H1 (cell line): Measurements from ENCODE around the gene TCHH. TPM values are rescaled to one million over a fixed set of nuclear protein-coding genes. Genes with fewer than 3 reads are reported as not detected.

Experiments used
- CTCF ChIA-PET: fragments of 300-600 bp; sonication (Branson Sonifier 250); formaldehyde crosslinking; loops from one replicate; lab custom pipeline; 2021; ENCODE audit not compliant: partially characterized antibody; lab: Charles Lee
- POLR2A ChIA-PET: fragments of 300-600 bp; sonication (Branson Sonifier 250); formaldehyde crosslinking; loops from one replicate; lab custom pipeline; 2021; ENCODE audit warnings: inconsistent platforms; ENCODE audit not compliant: partially characterized antibody; lab: Charles Lee
- DNase-seq, 2 experiments: peaks; one replicate each; pipeline versions ENCODE4 v3.0.0 to v3.0.0-alpha.2; 2010 to 2022; ENCODE audit warnings: low spot score in 2 of 2, low read depth in 1 of 2, mixed read lengths in 1 of 2
- FAIRE-seq: peaks from 2 replicates; lab custom pipeline; 2011; peaks lifted over from hg19 to GRCh38; lab: Jason Lieb, UNC
- H2AFZ ChIP-seq: 2 replicates; pipeline ENCODE4 v1.8.1; 2012; ENCODE audit warnings: low read length, inconsistent platforms
- H2AK5ac ChIP-seq: 2 replicates; pipeline ENCODE4 v1.6.1; 2013; ENCODE audit warnings: low read depth, low read length
- H2BK120ac ChIP-seq: replicated peaks from 2 replicates; pipeline ENCODE3; 2013; ENCODE audit warnings: low read depth, low read length, inconsistent platforms
- H2BK12ac ChIP-seq: 2 replicates; pipeline ENCODE4 v1.6.1; 2013; ENCODE audit warnings: low read depth, low read length
- H2BK15ac ChIP-seq: 2 replicates; pipeline ENCODE4 v1.6.1; 2013; ENCODE audit warnings: low read length
- H2BK20ac ChIP-seq: 2 replicates; pipeline ENCODE4 v1.6.1; 2013; ENCODE audit warnings: low read length
- H2BK5ac ChIP-seq: 2 replicates; pipeline ENCODE4 v1.6.1; 2013; ENCODE audit warnings: low read depth, low read length
- H3K14ac ChIP-seq: 2 replicates; pipeline ENCODE4 v1.6.1; 2013; ENCODE audit warnings: inconsistent platforms; ENCODE audit not compliant: insufficient read length
- H3K18ac ChIP-seq: 2 replicates; pipeline ENCODE4 v1.6.1; 2013; ENCODE audit warnings: low read length; ENCODE audit errors: extremely low read depth
- H3K23ac ChIP-seq: 2 replicates; pipeline ENCODE4 v1.6.1; 2013; ENCODE audit warnings: inconsistent platforms; ENCODE audit not compliant: insufficient read length
- H3K23me2 ChIP-seq: 2 replicates; pipeline ENCODE4 v1.6.1; 2013; ENCODE audit warnings: low read depth, low read length
- H3K27ac ChIP-seq: 2 replicates; pipeline ENCODE4 v1.6.1; 2011; ENCODE audit warnings: low read depth, low read length, inconsistent platforms
- H3K27me3 ChIP-seq, 4 experiments: replicated peaks in 1 of 4; 1 replicate in 1 of 4; 2 replicates in 3 of 4; pipeline versions ENCODE4 v1.6.1 to v1.8.1; 2011 to 2013; ENCODE audit warnings: low read length in 3 of 4, mild to moderate bottlenecking in 3 of 4, inconsistent platforms in 2 of 4, mixed read lengths in 2 of 4, moderate library complexity in 1 of 4; ENCODE audit not compliant: control insufficient read depth in 3 of 4, insufficient read depth in 3 of 4; ENCODE audit errors: extremely low read depth in 1 of 4
- H3K36me3 ChIP-seq, 4 experiments: 2 replicates each; pipeline versions ENCODE4 v1.6.1 to v1.8.1; 2011 to 2013; ENCODE audit warnings: mild to moderate bottlenecking in 4 of 4, low read length in 3 of 4, moderate library complexity in 2 of 4, control low read depth in 1 of 4, inconsistent platforms in 1 of 4; ENCODE audit not compliant: insufficient read depth in 4 of 4, control insufficient read depth in 2 of 4
- H3K4ac ChIP-seq: replicated peaks from 2 replicates; pipeline ENCODE3; 2013; ENCODE audit warnings: low read length, low read depth, mixed read lengths, inconsistent platforms; ENCODE audit not compliant: insufficient read length
- H3K4me1 ChIP-seq, 4 experiments: replicated peaks in 1 of 4; 1 replicate in 1 of 4; 2 replicates in 3 of 4; pipeline versions ENCODE4 v1.6.1 to v1.8.1; 2011 to 2013; ENCODE audit warnings: low read length in 3 of 4, inconsistent platforms in 2 of 4, mixed read lengths in 1 of 4; ENCODE audit not compliant: insufficient read depth in 4 of 4, control insufficient read depth in 3 of 4
- H3K4me2 ChIP-seq, 2 experiments: 2 replicates each; pipeline versions ENCODE4 v1.6.1 to v1.8.1; 2011 to 2013; ENCODE audit warnings: low read depth in 2 of 2, low read length in 2 of 2, control low read depth in 1 of 2, inconsistent platforms in 1 of 2, mild to moderate bottlenecking in 1 of 2; ENCODE audit not compliant: insufficient read depth in 1 of 2
- H3K4me3 ChIP-seq, 4 experiments: fragments of 200-600, 300-600 bp in 1 of 4; sonication (generic), shearing (Covaris generic), sonication (Bioruptor Twin) in 1 of 4; 2 replicates each; pipeline versions ENCODE4 v1.5.1 to v1.8.1; 2011 to 2016; ENCODE audit warnings: low read length in 4 of 4, low read depth in 3 of 4, control low read depth in 2 of 4, inconsistent platforms in 2 of 4, mild to moderate bottlenecking in 2 of 4, mixed read lengths in 1 of 4, moderate library complexity in 1 of 4; ENCODE audit not compliant: insufficient read depth in 2 of 4; ENCODE audit errors: extremely low read depth in 1 of 4
- H3K56ac ChIP-seq: replicated peaks from 2 replicates; pipeline ENCODE3; 2013; ENCODE audit warnings: low read depth, mild to moderate bottlenecking, mixed read lengths, low read length, inconsistent platforms; ENCODE audit not compliant: insufficient read length
- H3K79me1 ChIP-seq: 2 replicates; pipeline ENCODE4 v1.6.1; 2013; ENCODE audit warnings: low read depth, low read length, control low read depth
- H3K79me2 ChIP-seq, 2 experiments: 2 replicates each; pipeline versions ENCODE4 v1.6.1 to v1.8.1; 2012 to 2013; ENCODE audit warnings: low read length in 2 of 2, mild to moderate bottlenecking in 2 of 2, inconsistent platforms in 1 of 2; ENCODE audit not compliant: insufficient read depth in 2 of 2, control insufficient read depth in 1 of 2
- H3K9ac ChIP-seq, 4 experiments: replicated peaks in 1 of 4; 1 replicate in 1 of 4; 2 replicates in 3 of 4; pipeline versions ENCODE4 v1.6.1 to v1.8.1; 2011 to 2013; ENCODE audit warnings: low read depth in 3 of 4, low read length in 3 of 4, control low read depth in 2 of 4, mild to moderate bottlenecking in 2 of 4, moderate library complexity in 2 of 4, inconsistent platforms in 1 of 4; ENCODE audit errors: extremely low read depth in 1 of 4
- H3K9me3 ChIP-seq, 2 experiments: 2 replicates each; pipeline versions ENCODE4 v1.6.1 to v1.8.1; 2012 to 2013; ENCODE audit warnings: mild to moderate bottlenecking in 2 of 2, moderate library complexity in 2 of 2, control low read depth in 1 of 2, inconsistent platforms in 1 of 2, low read depth in 1 of 2, low read length in 1 of 2, mixed read lengths in 1 of 2; ENCODE audit not compliant: insufficient read depth in 2 of 2
- H4K20me1 ChIP-seq, 2 experiments: replicated peaks in 1 of 2; 2 replicates each; pipeline versions ENCODE3 to v1.8.1; 2011 to 2013; ENCODE audit warnings: inconsistent platforms in 2 of 2, low read length in 2 of 2, mild to moderate bottlenecking in 1 of 2; ENCODE audit not compliant: insufficient read depth in 2 of 2, control insufficient read depth in 1 of 2
- H4K5ac ChIP-seq: 2 replicates; pipeline ENCODE4 v1.6.1; 2013; ENCODE audit warnings: low read length, low read depth, mixed read lengths, inconsistent platforms; ENCODE audit not compliant: insufficient read length
- H4K8ac ChIP-seq: 2 replicates; pipeline ENCODE4 v1.8.0; 2013; ENCODE audit warnings: mild to moderate bottlenecking, moderate library complexity, low read length, inconsistent platforms; ENCODE audit not compliant: insufficient read depth; ENCODE audit errors: extremely low read depth
- H4K91ac ChIP-seq: replicated peaks from 2 replicates; pipeline ENCODE3; 2013; ENCODE audit warnings: low read length, mixed read lengths, inconsistent platforms; ENCODE audit not compliant: insufficient read length
- CBX5 ChIP-seq: fragments of 300-800, 300-1000 bp; sonication (generic); IDR thresholded peaks from 2 replicates; pipeline ENCODE4 v1.7.1; 2016; ENCODE audit warnings: antibody characterized with exemption, low read length, low read depth
- CEBPB ChIP-seq: IDR thresholded peaks from 2 replicates; pipeline ENCODE4 v1.6.1; 2012; ENCODE audit warnings: low read depth, low read length
- EP300 ChIP-seq, 2 experiments: IDR thresholded peaks; 1 replicate in 1 of 2; 2 replicates in 1 of 2; pipeline ENCODE4 v1.6.1; 2011 to 2012; ENCODE audit warnings: low read depth in 2 of 2, low read length in 2 of 2, mild to moderate bottlenecking in 2 of 2, borderline replicate concordance in 1 of 2, inconsistent platforms in 1 of 2, moderate library complexity in 1 of 2
- NANOG ChIP-seq: IDR thresholded peaks from 2 replicates; pipeline ENCODE4 v1.6.1; 2011; ENCODE audit warnings: low read length, low read depth, mild to moderate bottlenecking, inconsistent platforms; ENCODE audit not compliant: insufficient read depth, poor library complexity, severe bottlenecking
- RAD21 ChIP-seq, 2 experiments: IDR thresholded peaks in 1 of 2; conservative IDR thresholded peaks in 1 of 2; 2 replicates each; pipeline ENCODE4 v1.6.1; 2011; ENCODE audit warnings: low read depth in 2 of 2, low read length in 2 of 2, improper control_type of control experiment in 1 of 2, inconsistent platforms in 1 of 2, mild to moderate bottlenecking in 1 of 2, moderate library complexity in 1 of 2
- RXRA ChIP-seq: IDR thresholded peaks from 2 replicates; pipeline ENCODE4 v1.6.1; 2011; ENCODE audit warnings: low read depth, mild to moderate bottlenecking, low read length, moderate library complexity; ENCODE audit not compliant: insufficient read depth
- TAF7 ChIP-seq: optimal IDR thresholded peaks from 2 replicates; pipeline ENCODE3; 2011; ENCODE audit warnings: low read depth, mild to moderate bottlenecking, inconsistent platforms, low read length, moderate library complexity, borderline replicate concordance
- USF2 ChIP-seq: IDR thresholded peaks from 2 replicates; pipeline ENCODE4 v1.6.1; 2011; ENCODE audit warnings: low read length, improper control_type of control experiment
- WGBS, 2 experiments: shearing (Covaris generic) in 1 of 2; methylation state at CpG; one replicate each; pipeline versions ENCODE4 v1.1.6 to v1.1.7; 2013 to 2015; ENCODE audit warnings: low lambda C conversion rate in 2 of 2, mixed read lengths in 2 of 2, inconsistent platforms in 1 of 2, low coverage in 1 of 2, missing lambda C conversion rate in 1 of 2; ENCODE audit not compliant: insufficient replicate concordance in 2 of 2, insufficient coverage in 1 of 2, insufficient read length in 1 of 2; ENCODE audit errors: extremely low coverage in 1 of 2, missing lambda C conversion rate in 1 of 2; 5-methylcytosine and 5-hydroxymethylcytosine counted together
- polyA plus RNA-seq, 7 experiments: library from polyadenylated mRNA; depleted of rRNA in 3 of 7; stranded (reverse) in 5 of 7; unstranded in 2 of 7; fragments of >200 nt in 5 of 7; fragments of 200-250 nt in 2 of 7; gene quantifications; 1 replicate in 5 of 7; 2 replicates in 1 of 7; 4 replicates in 1 of 7; pipeline versions ENCODE4 v1.2.1 to v1.2.3, GENCODE V29; 2011 to 2013; ENCODE audit warnings: missing spikeins in 2 of 7, mixed read lengths in 2 of 7
- total RNA-seq: library from RNA; stranded (reverse); fragmentation: NEBNext Ultra II Directional; extraction: Animal tissue kit (Norgen Biotek cat#: 25700); gene quantifications from 2 replicates; pipeline ENCODE4 v1.2.1, GENCODE V29; 2021
- TF ChIP-seq, protein P1 (sequence below): IDR thresholded peaks from 2 replicates; pipeline ENCODE4 v1.6.1; 2012; ENCODE audit warnings: low read length, inconsistent platforms

The TCHH gene
- total and polyA plus RNA-seq, 2 of the 8 experiments (the other 6 are each of a cell fraction or from before 2014, with no cell fraction given): 0.02 to 0.07 TPM

- Histone ChIP-seq H2AFZ (no peak within 1 kb of the TSS), H3K36me3 (no peaks in the 10 kb centered on the region), H4K91ac (no peak within 1 kb of the TSS), H3K79me2 (no peaks in the 10 kb centered on the region), H3K9ac (no peak within 1 kb of the TSS), H2BK12ac (no peak within 1 kb of the TSS), H3K4me2 (no peak within 1 kb of the TSS), H3K14ac (no peak within 1 kb of the TSS), H3K4me3 (no peak within 1 kb of the TSS), H3K27ac (no peak within 1 kb of the TSS), H3K27me3 (no peaks in the 10 kb centered on the region), H2BK20ac (no peak within 1 kb of the TSS), H3K9me3 (peaks cover 30 to 48% of the 10 kb centered on the region in 2 experiments), H3K18ac (no peak within 1 kb of the TSS), H3K23ac (no peak within 1 kb of the TSS), H2BK15ac (no peak within 1 kb of the TSS), H3K56ac (no peak within 1 kb of the TSS), H4K5ac (no peak within 1 kb of the TSS), H4K8ac (no peak within 1 kb of the TSS), H2BK5ac (no peak within 1 kb of the TSS), H3K4ac (no peak within 1 kb of the TSS), H2AK5ac (no peak within 1 kb of the TSS), H3K79me1 (no peaks in the 10 kb centered on the region), H3K23me2 (no peaks in the 10 kb centered on the region), H2BK120ac (no peak within 1 kb of the TSS), H3K4me1 (no peaks in the 10 kb centered on the region), H4K20me1 (no peaks in the 10 kb centered on the region)
- 65% methylated on average over 5 of the region's 5 CpGs; no CpG with 5 or more reads in 1 of the 2 experiments for WGBS, 2 experiments
- ChIA-PET POLR2A (no interaction called here), CTCF (interaction anchor here (0.6 to 1.9 kb wide), 2 partner anchors 36 to 533 kb away, joined by 4 to 7 read pairs; no protein-coding TSS in a partner anchor)
- no peak for DNase-seq
- FAIRE-seq: no peak
- TF ChIP-seq RXRA (no peak), CEBPB (no peak), USF2 (no peak), TAF7 (no peak), RAD21 (IDR thresholded peaks at IDR 0.05 in 1 of 2, conservative IDR thresholded peaks at IDR 0.05 in 1 of 2; ENCODE audit: low read depth in 2 of 2, low read length in 2 of 2) (no peak), EP300 (IDR thresholded peaks at IDR 0.05; ENCODE audit: borderline replicate concordance in 1 of 2, low read depth in 2 of 2, low read length in 2 of 2) (no peak), CBX5 (no peak), NANOG (no peak)
- TF ChIP-seq, protein P1, sequence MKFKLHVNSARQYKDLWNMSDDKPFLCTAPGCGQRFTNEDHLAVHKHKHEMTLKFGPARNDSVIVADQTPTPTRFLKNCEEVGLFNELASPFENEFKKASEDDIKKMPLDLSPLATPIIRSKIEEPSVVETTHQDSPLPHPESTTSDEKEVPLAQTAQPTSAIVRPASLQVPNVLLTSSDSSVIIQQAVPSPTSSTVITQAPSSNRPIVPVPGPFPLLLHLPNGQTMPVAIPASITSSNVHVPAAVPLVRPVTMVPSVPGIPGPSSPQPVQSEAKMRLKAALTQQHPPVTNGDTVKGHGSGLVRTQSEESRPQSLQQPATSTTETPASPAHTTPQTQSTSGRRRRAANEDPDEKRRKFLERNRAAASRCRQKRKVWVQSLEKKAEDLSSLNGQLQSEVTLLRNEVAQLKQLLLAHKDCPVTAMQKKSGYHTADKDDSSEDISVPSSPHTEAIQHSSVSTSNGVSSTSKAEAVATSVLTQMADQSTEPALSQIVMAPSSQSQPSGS: no peak
These were observed 26.1 kb downstream of the TCHH start, which contains the start of gene TCHHL1 for GRCh38 chr1:152089014-152089674. TSS of gene TCHHL1 (minus strand) at chr1:152089064. CDS start at chr1:152088143, 921 bp downstream.
